Endothelial cell of umbilical vein (primary cell): ENCODE results near the gene ZNF514. TPM values are rescaled to one million over a fixed set of nuclear protein-coding genes. Genes with fewer than 3 reads are reported as not detected.

Source experiments
- BruUV-seq: library from RNA; stranded (reverse); fragments of 400-500 nt; replicated peaks from 2 replicates; lab custom pipeline; 2021; lab: Mats Ljungman, UMichigan
- CTCF ChIA-PET: fragments of 300-600, 350-600 bp; sonication (Branson Sonifier 250); formaldehyde crosslinking; loops from one replicate; lab custom pipeline; 2021; ENCODE audit warnings: antibody characterized with exemption, inconsistent platforms; lab: Charles Lee
- POLR2A ChIA-PET: fragments of 300-600, 350-600 bp; sonication (Branson Sonifier 250); formaldehyde crosslinking; loops from one replicate; lab custom pipeline; 2021; ENCODE audit warnings: antibody characterized with exemption, inconsistent platforms; lab: Charles Lee
- DNase-seq: peaks from one replicate; pipeline ENCODE4 v3.0.0-alpha.2; 2011; ENCODE audit warnings: low read depth, low spot score
- FAIRE-seq: peaks from 2 replicates; lab custom pipeline; 2011; peaks lifted over from hg19 to GRCh38; lab: Jason Lieb, UNC
- H2AFZ ChIP-seq: 2 replicates; pipeline ENCODE4 v1.6.0; 2012; ENCODE audit warnings: low read depth, low read length, control low read depth, inconsistent platforms
- H3K27ac ChIP-seq: 2 replicates; pipeline ENCODE4 v1.5.1; 2011; ENCODE audit warnings: low read depth, mild to moderate bottlenecking, control low read depth, low read length, moderate library complexity; ENCODE audit not compliant: insufficient read depth
- H3K27me3 ChIP-seq, 2 experiments: 2 replicates each; pipeline versions ENCODE4 v1.6.0 to v1.6.1; 2011; ENCODE audit warnings: low read length in 2 of 2, mixed read lengths in 1 of 2; ENCODE audit not compliant: control insufficient read depth in 2 of 2, insufficient read depth in 2 of 2
- H3K36me3 ChIP-seq, 2 experiments: 2 replicates in 1 of 2; 3 replicates in 1 of 2; pipeline ENCODE4 v1.5.1; 2011; ENCODE audit warnings: low read length in 2 of 2, mild to moderate bottlenecking in 1 of 2, moderate library complexity in 1 of 2; ENCODE audit not compliant: control insufficient read depth in 2 of 2, insufficient read depth in 2 of 2; ENCODE audit errors: extremely low read depth in 1 of 2
- H3K4me1 ChIP-seq: 3 replicates; pipeline ENCODE4 v1.5.1; 2011; ENCODE audit warnings: mild to moderate bottlenecking, low read length; ENCODE audit not compliant: control insufficient read depth, insufficient read depth; ENCODE audit errors: extremely low read depth
- H3K4me2 ChIP-seq: 2 replicates; pipeline ENCODE4 v1.6.1; 2011; ENCODE audit warnings: low read length, control low read depth, mixed read lengths; ENCODE audit not compliant: insufficient read depth
- H3K4me3 ChIP-seq, 3 experiments: fragments of 200-600 bp in 1 of 3; sonication (generic), shearing (Covaris generic) in 1 of 3; replicated peaks in 1 of 3; 2 replicates each; pipeline ENCODE4 v1.5.1; 2011 to 2016; ENCODE audit warnings: control low read depth in 3 of 3, low read length in 3 of 3, mild to moderate bottlenecking in 2 of 3, inconsistent platforms in 1 of 3, low read depth in 1 of 3, moderate library complexity in 1 of 3; ENCODE audit not compliant: insufficient read depth in 1 of 3
- H3K79me2 ChIP-seq: 2 replicates; pipeline ENCODE4 v1.6.0; 2012; ENCODE audit warnings: low read length, inconsistent platforms; ENCODE audit not compliant: control insufficient read depth, insufficient read depth
- H3K9ac ChIP-seq: replicated peaks from 2 replicates; pipeline ENCODE3; 2011; ENCODE audit warnings: low read length, control low read depth; ENCODE audit not compliant: insufficient read depth; ENCODE audit errors: extremely low read depth
- H3K9me1 ChIP-seq: replicated peaks from 3 replicates; pipeline ENCODE4 v1.6.0; 2011; ENCODE audit warnings: mild to moderate bottlenecking, low read length; ENCODE audit not compliant: control insufficient read depth, insufficient read depth; ENCODE audit errors: extremely low read depth
- H3K9me3 ChIP-seq: replicated peaks from 2 replicates; pipeline ENCODE4 v1.5.1; 2012; ENCODE audit warnings: low read length, inconsistent platforms; ENCODE audit not compliant: control insufficient read depth, insufficient read depth
- H4K20me1 ChIP-seq: replicated peaks from 2 replicates; pipeline ENCODE3; 2011; ENCODE audit warnings: mild to moderate bottlenecking, low read length; ENCODE audit not compliant: control insufficient read depth, insufficient read depth; ENCODE audit errors: extremely low read depth
- FOS ChIP-seq: IDR thresholded peaks from 2 replicates; pipeline ENCODE4 v1.6.1; 2011; ENCODE audit warnings: mild to moderate bottlenecking, low read length, moderate library complexity, borderline replicate concordance; ENCODE audit not compliant: insufficient read depth
- GATA2 ChIP-seq: IDR thresholded peaks from 2 replicates; pipeline ENCODE4 v1.7.0; 2011; ENCODE audit warnings: low read depth, mild to moderate bottlenecking, moderate library complexity, mixed read lengths, low read length; ENCODE audit not compliant: insufficient read length, insufficient read depth
- JUN ChIP-seq: IDR thresholded peaks from 2 replicates; pipeline ENCODE4 v1.6.1; 2011; ENCODE audit warnings: borderline replicate concordance, low read depth; ENCODE audit not compliant: insufficient read length, insufficient read depth
- MYC ChIP-seq: IDR thresholded peaks from one replicate; pipeline ENCODE4 v1.6.1; 2011; ENCODE audit warnings: mild to moderate bottlenecking, low read depth, low read length
- POLR2A ChIP-seq: IDR thresholded peaks from 2 replicates; pipeline ENCODE4 v1.6.1; 2012; ENCODE audit warnings: low read depth, mild to moderate bottlenecking, control low read depth, low read length
- POLR2AphosphoS5 ChIP-seq: IDR thresholded peaks from 2 replicates; pipeline ENCODE4 v1.6.1; 2012; ENCODE audit warnings: low read depth, mild to moderate bottlenecking, control low read depth, low read length, moderate library complexity; ENCODE audit not compliant: insufficient read depth
- dilution Hi-C: fragments of 300-500 bp; cut with MboI; formaldehyde crosslinking; loops from one replicate; pipeline ENCODE4 v1.15.0; 2019; ENCODE audit warnings: low sequenced_read_pairs; ENCODE audit not compliant: extremely low pct_ligation_motif_present
- intact Hi-C: fragments of 100-400 bp; cut with micrococcal nuclease; formaldehyde crosslinking; loops from one replicate; pipeline ENCODE4 v1.10.0; 2022
- polyA plus RNA-seq, 4 experiments: library from polyadenylated mRNA; depleted of rRNA in 3 of 4; stranded (reverse) in 3 of 4; unstranded in 1 of 4; fragments of >200 nt; gene quantifications; 2 replicates each; pipeline versions ENCODE4 v1.2.1 to v1.2.3, GENCODE V29; 2011 to 2012; ENCODE audit warnings: missing spikeins in 1 of 4
- total RNA-seq: library from RNA; stranded (reverse); gene quantifications from 2 replicates; pipeline ENCODE4 v1.2.3, GENCODE V29; 2021
- TF ChIP-seq, protein P1 (sequence below): IDR thresholded peaks from 2 replicates; pipeline ENCODE4 v1.6.1; 2011; ENCODE audit not compliant: insufficient read depth, insufficient read length
- TF ChIP-seq, protein P2 (sequence below), 2 donors: IDR thresholded peaks; 1 replicate in 1 of 2; 2 replicates in 1 of 2; pipeline ENCODE4 v1.5.1; 2011; ENCODE audit warnings: low read length in 2 of 2, mild to moderate bottlenecking in 2 of 2, moderate library complexity in 2 of 2, control low read depth in 1 of 2, inconsistent platforms in 1 of 2, low read depth in 1 of 2; ENCODE audit not compliant: insufficient read depth in 1 of 2; ENCODE audit errors: extremely low read depth in 1 of 2

ZNF514 gene
- total and polyA plus RNA-seq, 2 donors (not counting 3 experiments of a cell fraction or from before 2014, with no cell fraction given), result 3.9 to 11.6 TPM

DNA sequence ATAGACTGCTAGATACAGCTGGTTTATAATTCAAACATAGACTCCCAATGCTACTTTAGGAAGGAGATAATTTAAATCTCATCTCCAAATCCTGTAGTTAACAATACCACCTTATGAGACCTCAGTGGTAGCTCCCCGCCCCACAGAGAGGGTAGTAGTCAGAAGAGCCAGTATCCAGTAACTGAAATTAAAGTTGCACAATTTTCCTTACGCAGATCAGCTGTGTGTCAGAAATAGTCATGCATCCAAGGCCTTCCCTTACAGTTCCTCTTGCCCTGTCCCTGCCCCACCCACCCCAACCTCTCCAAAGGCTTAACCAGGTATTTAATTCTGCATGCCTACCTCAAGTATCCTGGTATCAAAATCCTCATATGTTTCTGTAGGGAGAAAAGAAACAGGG, 53.6 kb downstream of the ZNF514 start:
- peaks cover 32 to 38% of the 10 kb centered on the region in 2 experiments for H3K36me3 ChIP-seq
- no peak overlapping the region for H3K4me3 ChIP-seq
- no peak overlapping the region for H3K4me2 ChIP-seq
- H3K79me2 ChIP-seq, result peaks cover under 1% of the 10 kb centered on the region
- no peak for FAIRE-seq
- H4K20me1 ChIP-seq, result no peaks in the 10 kb centered on the region
- no peaks in the 10 kb centered on the region for H3K9me1 ChIP-seq
- no peaks in the 10 kb centered on the region for H3K4me1 ChIP-seq
- no peak overlapping the region for H3K9ac ChIP-seq
- H3K27ac ChIP-seq, result no peak overlapping the region
- POLR2A ChIA-PET, result no interaction called here
- TF ChIP-seq, protein P1, sequence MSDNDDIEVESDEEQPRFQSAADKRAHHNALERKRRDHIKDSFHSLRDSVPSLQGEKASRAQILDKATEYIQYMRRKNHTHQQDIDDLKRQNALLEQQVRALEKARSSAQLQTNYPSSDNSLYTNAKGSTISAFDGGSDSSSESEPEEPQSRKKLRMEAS, result no peak
- TF ChIP-seq GATA2 (no peak), POLR2AphosphoS5 (no peak), JUN (no peak), MYC (no peak), FOS (no peak), POLR2A (no peak)
- TF ChIP-seq, protein P2, sequence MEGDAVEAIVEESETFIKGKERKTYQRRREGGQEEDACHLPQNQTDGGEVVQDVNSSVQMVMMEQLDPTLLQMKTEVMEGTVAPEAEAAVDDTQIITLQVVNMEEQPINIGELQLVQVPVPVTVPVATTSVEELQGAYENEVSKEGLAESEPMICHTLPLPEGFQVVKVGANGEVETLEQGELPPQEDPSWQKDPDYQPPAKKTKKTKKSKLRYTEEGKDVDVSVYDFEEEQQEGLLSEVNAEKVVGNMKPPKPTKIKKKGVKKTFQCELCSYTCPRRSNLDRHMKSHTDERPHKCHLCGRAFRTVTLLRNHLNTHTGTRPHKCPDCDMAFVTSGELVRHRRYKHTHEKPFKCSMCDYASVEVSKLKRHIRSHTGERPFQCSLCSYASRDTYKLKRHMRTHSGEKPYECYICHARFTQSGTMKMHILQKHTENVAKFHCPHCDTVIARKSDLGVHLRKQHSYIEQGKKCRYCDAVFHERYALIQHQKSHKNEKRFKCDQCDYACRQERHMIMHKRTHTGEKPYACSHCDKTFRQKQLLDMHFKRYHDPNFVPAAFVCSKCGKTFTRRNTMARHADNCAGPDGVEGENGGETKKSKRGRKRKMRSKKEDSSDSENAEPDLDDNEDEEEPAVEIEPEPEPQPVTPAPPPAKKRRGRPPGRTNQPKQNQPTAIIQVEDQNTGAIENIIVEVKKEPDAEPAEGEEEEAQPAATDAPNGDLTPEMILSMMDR (IDR thresholded peaks at IDR 0.05; ENCODE audit: extremely low read depth in 1 of 2, insufficient read depth in 1 of 2, low read depth in 1 of 2, low read length in 2 of 2), result no peak
- dilution Hi-C loops (no loop called here), intact Hi-C loops (no loop called here)
- H3K9me3 ChIP-seq, result no peaks in the 10 kb centered on the region
- CTCF ChIA-PET, result interaction anchor here (0.8 to 2.2 kb wide), 3 partner anchors 10 to 29 kb away, joined by 3 to 17 read pairs (median 3); no protein-coding TSS in a partner anchor
- H3K27me3 ChIP-seq, result no peaks in the 10 kb centered on the region
- no peak for DNase-seq
- BruUV-seq, result no TSS peak
- no peak overlapping the region for H2AFZ ChIP-seq
